ENCODE results near the gene CNOT6. TPM values are rescaled to one million over a fixed set of nuclear protein-coding genes. Genes with fewer than 3 reads are reported as not detected.

Gene CNOT6
- total and polyA plus RNA-seq, 11 donors = 3.1 to 18.8 (median 12.9) TPM

GRCh38 chr5:180590543-180591310, 96.5 kb downstream of the CNOT6 start:
- peak in 1 of 5 donors; percentile 60 for DNase-seq
- TF ChIP-seq, protein P1, sequence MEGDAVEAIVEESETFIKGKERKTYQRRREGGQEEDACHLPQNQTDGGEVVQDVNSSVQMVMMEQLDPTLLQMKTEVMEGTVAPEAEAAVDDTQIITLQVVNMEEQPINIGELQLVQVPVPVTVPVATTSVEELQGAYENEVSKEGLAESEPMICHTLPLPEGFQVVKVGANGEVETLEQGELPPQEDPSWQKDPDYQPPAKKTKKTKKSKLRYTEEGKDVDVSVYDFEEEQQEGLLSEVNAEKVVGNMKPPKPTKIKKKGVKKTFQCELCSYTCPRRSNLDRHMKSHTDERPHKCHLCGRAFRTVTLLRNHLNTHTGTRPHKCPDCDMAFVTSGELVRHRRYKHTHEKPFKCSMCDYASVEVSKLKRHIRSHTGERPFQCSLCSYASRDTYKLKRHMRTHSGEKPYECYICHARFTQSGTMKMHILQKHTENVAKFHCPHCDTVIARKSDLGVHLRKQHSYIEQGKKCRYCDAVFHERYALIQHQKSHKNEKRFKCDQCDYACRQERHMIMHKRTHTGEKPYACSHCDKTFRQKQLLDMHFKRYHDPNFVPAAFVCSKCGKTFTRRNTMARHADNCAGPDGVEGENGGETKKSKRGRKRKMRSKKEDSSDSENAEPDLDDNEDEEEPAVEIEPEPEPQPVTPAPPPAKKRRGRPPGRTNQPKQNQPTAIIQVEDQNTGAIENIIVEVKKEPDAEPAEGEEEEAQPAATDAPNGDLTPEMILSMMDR (IDR thresholded peaks at IDR 0.05) = peak in 3 of 12 donors; percentile 6 to 21 (median 11)
- TF ChIP-seq POLR2A (IDR thresholded peaks at IDR 0.05) = no peak
- H3K27me3 ChIP-seq = peaks cover 17 to 43% (median 37%) of the 10 kb centered on the region in 9 donors
- no peak overlapping the region for H3K27ac ChIP-seq
- H3K9me3 ChIP-seq = peaks cover 0 to 3% (median 0%) of the 10 kb centered on the region in 12 donors
- no peaks in the 10 kb centered on the region for H3K36me3 ChIP-seq
- H3K4me1 ChIP-seq = peaks cover 0 to 23% (median 13%) of the 10 kb centered on the region in 12 donors
- intact Hi-C loops (cut with DNase I) = no loop called here
- WGBS, 4 donors = 0 to 1% (median 1%) methylated on average over 6 to 63 of the region's 63 CpGs
- ATAC-seq = peak in 1 of 4 donors; percentile 18
- H3K4me3 ChIP-seq = peak overlapping the region; percentile 7 to 50 (median 44)

DNA sequence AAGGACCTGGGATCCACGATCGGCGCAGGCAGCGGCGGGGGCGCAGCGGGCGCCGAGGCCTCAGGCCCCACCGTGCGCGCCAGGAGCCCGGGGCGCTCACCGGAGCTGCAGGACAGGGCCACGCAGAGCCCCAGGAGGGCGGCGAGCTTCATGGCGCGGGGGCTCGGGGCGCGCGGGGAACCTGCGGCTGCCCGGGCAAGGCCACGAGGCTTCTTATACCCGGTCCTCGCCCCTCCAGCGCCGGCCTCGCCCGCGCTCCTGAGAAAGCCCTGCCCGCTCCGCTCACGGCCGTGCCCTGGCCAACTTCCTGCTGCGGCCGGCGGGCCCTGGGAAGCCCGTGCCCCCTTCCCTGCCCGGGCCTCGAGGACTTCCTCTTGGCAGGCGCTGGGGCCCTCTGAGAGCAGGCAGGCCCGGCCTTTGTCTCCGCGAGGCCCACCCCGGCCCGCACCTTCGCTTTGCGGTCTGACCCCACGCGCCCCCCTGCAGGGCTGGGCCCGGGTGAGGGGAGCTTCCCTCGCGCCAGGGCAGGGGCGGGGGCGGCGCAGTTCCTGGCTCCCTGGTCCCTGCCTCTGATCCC, 97.2 kb downstream of the CNOT6 start, which contains the start of gene SCGB3A1:
Gene SCGB3A1 (minus strand): TSS at position 189 of the 577 bp plus-strand sequence. CDS start 37 bp downstream, at position 152.
- ATAC-seq = peak in 2 of 4 donors; percentile 22 to 23
- H3K27me3 ChIP-seq = peaks cover 17 to 43% (median 36%) of the 10 kb centered on the region in 9 donors
- 2 to 9% (median 5%) methylated on average over 31 to 60 of the region's 60 CpGs for WGBS, 4 donors

GRCh38 chr5:180592176-180592575, 98.0 kb downstream of the CNOT6 start:
- WGBS, 4 donors = 84 to 87% (median 85%) methylated on average over 10 of the region's 10 CpGs
- ATAC-seq = no peak
- intact Hi-C loops (cut with DNase I) = no loop called here
- TF ChIP-seq, protein P1 (IDR thresholded peaks at IDR 0.05) = no peak
- no peak for TF ChIP-seq POLR2A (IDR thresholded peaks at IDR 0.05)
- DNase-seq = peak in 1 of 5 donors; percentile 52
- H3K27ac ChIP-seq = no peak overlapping the region
- no peaks in the 10 kb centered on the region for H3K36me3 ChIP-seq
- H3K9me3 ChIP-seq = no peaks in the 10 kb centered on the region
- H3K27me3 ChIP-seq = peaks cover 17 to 43% (median 36%) of the 10 kb centered on the region in 9 donors
- peaks cover 0 to 23% (median 13%) of the 10 kb centered on the region in 12 donors for H3K4me1 ChIP-seq
- no peak overlapping the region for H3K4me3 ChIP-seq

More for the DNA sequence above, 97.2 kb downstream of the CNOT6 start, which contains the start of gene SCGB3A1:
- H3K4me3 ChIP-seq = peak within 1 kb of the TSS; percentile 7 to 50 (median 44)
- no peak for TF ChIP-seq POLR2A (IDR thresholded peaks at IDR 0.05)
- TF ChIP-seq, protein P1 (IDR thresholded peaks at IDR 0.05) = no peak
- intact Hi-C loops (cut with DNase I) = no loop called here
- no peak within 1 kb of the TSS for H3K27ac ChIP-seq
- peaks cover 0 to 23% (median 13%) of the 10 kb centered on the region in 12 donors for H3K4me1 ChIP-seq
- DNase-seq = peak in 1 of 5 donors; percentile 63
- H3K9me3 ChIP-seq = no peaks in the 10 kb centered on the region
- H3K36me3 ChIP-seq = no peaks in the 10 kb centered on the region

Measured in heart left ventricle (tissue), 16 donors.